Astrocyte of the cerebellum (primary cell): ENCODE data around the gene HIVEP3.

Source experiments
- DNase-seq: peaks from one replicate; pipeline ENCODE4 v3.0.0-alpha.2; 2011; ENCODE audit warnings: low read depth
- H3K4me3 ChIP-seq: 2 replicates; pipeline ENCODE4 v1.5.1; 2011; ENCODE audit warnings: mild to moderate bottlenecking, low read depth, low read length, moderate library complexity
- CTCF ChIP-seq: IDR thresholded peaks from 2 replicates; pipeline ENCODE4 v1.5.1; 2012; ENCODE audit warnings: low read length, low read depth, moderate library complexity, mild to moderate bottlenecking; ENCODE audit errors: missing control alignments
- in situ Hi-C: cut with HindIII; loops from 2 replicates; pipeline ENCODE4 v1.10.0; 2017; ENCODE audit warnings: low sequenced_read_pairs

HIVEP3 gene

GRCh38 chr1:41882486-41882885 is 36.2 kb downstream of the HIVEP3 start:
- H3K4me3 ChIP-seq, result no peak overlapping the region
- in situ Hi-C loops, result no loop called here
- TF ChIP-seq CTCF, result no peak
- DNase-seq, result no peak

- in situ Hi-C loops, result no loop called here
- DNase-seq, result no peak
These were observed 36.6 kb downstream of the HIVEP3 start for GRCh38 chr1:41882068-41882477.

GRCh38 chr1:41880950-41881885 is 37.5 kb downstream of the HIVEP3 start:
- DNase-seq, result no peak
- in situ Hi-C loops, result no loop called here
- no peak for TF ChIP-seq CTCF
- no peak overlapping the region for H3K4me3 ChIP-seq

More at GRCh38 chr1:41882068-41882477, 36.6 kb downstream of the HIVEP3 start:
- no peak for TF ChIP-seq CTCF
- H3K4me3 ChIP-seq, result no peak overlapping the region

GRCh38 chr1:41880261-41880660 is 38.5 kb downstream of the HIVEP3 start:
- in situ Hi-C loops, result no loop called here
- H3K4me3 ChIP-seq, result no peak overlapping the region
- no peak for TF ChIP-seq CTCF
- DNase-seq, result no peak

- H3K4me3 ChIP-seq, result no peak overlapping the region
- TF ChIP-seq CTCF, result no peak
- no peak for DNase-seq
- in situ Hi-C loops, result no loop called here
These were observed 39.1 kb downstream of the HIVEP3 start for GRCh38 chr1:41879617-41880016.

GRCh38 chr1:41878911-41879310 is 39.8 kb downstream of the HIVEP3 start:
- no peak overlapping the region for H3K4me3 ChIP-seq
- in situ Hi-C loops, result no loop called here
- no peak for DNase-seq
- no peak for TF ChIP-seq CTCF
